Stomach (tissue), 4 donors: ENCODE results near the gene PTPN3.

Experiments
- POLR2A ChIP-seq, 4 donors: fragments of 450-650 bp; IDR thresholded peaks; one replicate each; pipeline ENCODE4 v1.6.1; 2016; ENCODE audit warnings: antibody characterized with exemption in 4 of 4, control low read depth in 2 of 4, mild to moderate bottlenecking in 1 of 4, moderate library complexity in 1 of 4
- POLR2AphosphoS5 ChIP-seq, 3 donors: sonication (generic); formaldehyde crosslinking; IDR thresholded peaks; one replicate each; pipeline ENCODE4 v1.6.1; 2016; ENCODE audit warnings: antibody characterized with exemption in 3 of 3
- TF ChIP-seq, protein P1 (sequence below), 7 experiments: fragments of 450-650 bp in 4 of 7; fragments of 200-600 bp in 3 of 7; sonication (generic) in 3 of 7; IDR thresholded peaks; one replicate each; pipeline ENCODE4 v1.5.1; 2016 to 2019; ENCODE audit warnings: antibody characterized with exemption in 7 of 7, control low read depth in 2 of 7, mild to moderate bottlenecking in 1 of 7

DNA sequence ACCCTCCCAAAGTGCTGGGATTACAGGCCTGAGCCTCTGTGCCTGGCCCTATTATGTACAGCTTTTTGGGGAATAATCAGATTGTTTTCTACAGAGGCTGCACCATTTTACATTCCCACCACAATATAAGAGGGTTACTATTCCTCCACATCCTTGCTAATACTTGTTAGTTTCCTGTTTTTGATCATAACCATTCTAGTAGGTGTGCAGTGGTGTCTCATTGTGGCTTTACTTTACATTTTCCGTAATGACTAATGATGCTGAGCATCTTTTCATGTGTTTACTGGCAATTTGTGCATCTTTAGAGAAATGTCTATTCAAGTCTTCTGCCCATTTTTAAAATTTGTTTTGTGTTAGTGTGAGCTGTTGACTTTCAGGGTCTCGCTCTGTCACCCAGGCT is 18.3 kb downstream of the PTPN3 start:
- TF ChIP-seq POLR2AphosphoS5 (IDR thresholded peaks at IDR 0.05) (no peak), POLR2A (IDR thresholded peaks at IDR 0.05) (no peak)
- TF ChIP-seq, protein P1, sequence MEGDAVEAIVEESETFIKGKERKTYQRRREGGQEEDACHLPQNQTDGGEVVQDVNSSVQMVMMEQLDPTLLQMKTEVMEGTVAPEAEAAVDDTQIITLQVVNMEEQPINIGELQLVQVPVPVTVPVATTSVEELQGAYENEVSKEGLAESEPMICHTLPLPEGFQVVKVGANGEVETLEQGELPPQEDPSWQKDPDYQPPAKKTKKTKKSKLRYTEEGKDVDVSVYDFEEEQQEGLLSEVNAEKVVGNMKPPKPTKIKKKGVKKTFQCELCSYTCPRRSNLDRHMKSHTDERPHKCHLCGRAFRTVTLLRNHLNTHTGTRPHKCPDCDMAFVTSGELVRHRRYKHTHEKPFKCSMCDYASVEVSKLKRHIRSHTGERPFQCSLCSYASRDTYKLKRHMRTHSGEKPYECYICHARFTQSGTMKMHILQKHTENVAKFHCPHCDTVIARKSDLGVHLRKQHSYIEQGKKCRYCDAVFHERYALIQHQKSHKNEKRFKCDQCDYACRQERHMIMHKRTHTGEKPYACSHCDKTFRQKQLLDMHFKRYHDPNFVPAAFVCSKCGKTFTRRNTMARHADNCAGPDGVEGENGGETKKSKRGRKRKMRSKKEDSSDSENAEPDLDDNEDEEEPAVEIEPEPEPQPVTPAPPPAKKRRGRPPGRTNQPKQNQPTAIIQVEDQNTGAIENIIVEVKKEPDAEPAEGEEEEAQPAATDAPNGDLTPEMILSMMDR (IDR thresholded peaks at IDR 0.05), result no peak
